Caco-2 (cell line): ENCODE measurements around the gene PDE11A. TPM values are rescaled to one million over a fixed set of nuclear protein-coding genes. Genes with fewer than 3 reads are reported as not detected.

Experiments used
- BruUV-seq: library from RNA; stranded (reverse); fragments of 400-500 nt; replicated peaks from 2 replicates; lab custom pipeline; 2021; lab: Mats Ljungman, UMichigan
- CTCF ChIA-PET: fragments of 300-600 bp; sonication (Branson Sonifier 250); formaldehyde crosslinking; loops from one replicate; lab custom pipeline; 2022; ENCODE audit warnings: antibody characterized with exemption; lab: Charles Lee
- POLR2A ChIA-PET: fragments of 300-600 bp; sonication (Branson Sonifier 250); formaldehyde crosslinking; loops from one replicate; lab custom pipeline; 2022; ENCODE audit warnings: antibody characterized with exemption; lab: Charles Lee
- DNase-seq, 2 experiments: peaks; one replicate each; pipeline versions ENCODE4 v3.0.0 to v3.0.0-alpha.2; 2020 to 2022
- H3K27me3 ChIP-seq: replicated peaks from 2 replicates; pipeline ENCODE4 v1.6.0; 2011; ENCODE audit warnings: low read length; ENCODE audit not compliant: control insufficient read depth, insufficient read depth
- H3K36me3 ChIP-seq: 2 replicates; pipeline ENCODE4 v1.5.1; 2011; ENCODE audit warnings: low read length; ENCODE audit not compliant: control insufficient read depth, insufficient read depth
- H3K4me1 ChIP-seq: fragments of 250-450 bp; sonication (Bioruptor Pico); 2 replicates; pipeline ENCODE4 v1.5.1; 2020; ENCODE audit warnings: mild to moderate bottlenecking
- H3K4me3 ChIP-seq: 2 replicates; pipeline ENCODE4 v1.5.1; 2011; ENCODE audit warnings: low read depth, mild to moderate bottlenecking, control low read depth, low read length
- H3K9me3 ChIP-seq: fragments of 250-450 bp; sonication (Bioruptor Pico); 2 replicates; pipeline ENCODE4 v1.5.1; 2020; ENCODE audit warnings: mild to moderate bottlenecking, moderate library complexity
- H3K27ac Mint-ChIP-seq: one replicate; pipeline ENCODE4 v1.8.0; 2022; ENCODE audit warnings: mixed read lengths; ENCODE audit not compliant: unreplicated experiment
- H3K27me3 Mint-ChIP-seq: one replicate; pipeline ENCODE4 v1.8.0; 2022; ENCODE audit warnings: mixed read lengths; ENCODE audit not compliant: insufficient read depth, unreplicated experiment
- H3K36me3 Mint-ChIP-seq: one replicate; pipeline ENCODE4 v1.8.0; 2022; ENCODE audit warnings: mild to moderate bottlenecking, mixed read lengths; ENCODE audit not compliant: insufficient read depth, unreplicated experiment
- H3K4me1 Mint-ChIP-seq: one replicate; pipeline ENCODE4 v1.8.0; 2022; ENCODE audit warnings: low read depth, mixed read lengths; ENCODE audit not compliant: unreplicated experiment
- H3K4me3 Mint-ChIP-seq: one replicate; pipeline ENCODE4 v1.8.0; 2022; ENCODE audit warnings: mild to moderate bottlenecking, moderate library complexity, mixed read lengths; ENCODE audit not compliant: unreplicated experiment
- H3K9me3 Mint-ChIP-seq: one replicate; pipeline ENCODE4 v1.8.0; 2022; ENCODE audit warnings: mixed read lengths; ENCODE audit not compliant: unreplicated experiment
- CTCF ChIP-seq, 2 experiments: fragments of 200-600 bp in 1 of 2; IDR thresholded peaks; 1 replicate in 1 of 2; 2 replicates in 1 of 2; pipeline versions ENCODE4 v1.5.1 to v1.8.0; 2011 to 2022; ENCODE audit warnings: antibody characterized with exemption in 1 of 2, control low read depth in 1 of 2, inconsistent platforms in 1 of 2, low read depth in 1 of 2, low read length in 1 of 2, mild to moderate bottlenecking in 1 of 2, moderate library complexity in 1 of 2; ENCODE audit not compliant: insufficient read depth in 1 of 2, severe bottlenecking in 1 of 2, unreplicated experiment in 1 of 2
- intact Hi-C: fragments of 100-400 bp; cut with micrococcal nuclease; formaldehyde crosslinking; loops from one replicate; pipeline ENCODE4 v1.10.0; 2022; ENCODE audit not compliant: unreplicated experiment
- total RNA-seq: library from RNA; stranded (reverse); gene quantifications from 2 replicates; pipeline ENCODE4 v1.2.3, GENCODE V29; 2022

Gene PDE11A
- total RNA-seq, 1 experiment from 2014 or later: 0.25 TPM

- Mint-ChIP-seq H3K4me3 (no peak overlapping the region), H3K27me3 (peaks cover 4% of the 10 kb centered on the region), H3K27ac (no peak overlapping the region), H3K4me1 (no peaks in the 10 kb centered on the region), H3K9me3 (no peaks in the 10 kb centered on the region), H3K36me3 (no peaks in the 10 kb centered on the region)
- TF ChIP-seq CTCF (IDR thresholded peaks at IDR 0.05; ENCODE audit: insufficient read depth in 1 of 2, low read depth in 1 of 2, low read length in 1 of 2, severe bottlenecking in 1 of 2, unreplicated experiment in 1 of 2): no peak
- ChIA-PET POLR2A (no interaction called here), CTCF (no interaction called here)
- no peaks in the 10 kb centered on the region for H3K4me1 ChIP-seq
- no peak for DNase-seq
- no peak overlapping the region for H3K4me3 ChIP-seq
- H3K9me3 ChIP-seq: no peaks in the 10 kb centered on the region
- H3K27me3 ChIP-seq: no peaks in the 10 kb centered on the region
- intact Hi-C loops: no loop called here
- no TSS peak for BruUV-seq
- H3K36me3 ChIP-seq: no peaks in the 10 kb centered on the region
Measured at GRCh38 chr2:177716484-177716883, 356.1 kb downstream of the PDE11A start.

DNA sequence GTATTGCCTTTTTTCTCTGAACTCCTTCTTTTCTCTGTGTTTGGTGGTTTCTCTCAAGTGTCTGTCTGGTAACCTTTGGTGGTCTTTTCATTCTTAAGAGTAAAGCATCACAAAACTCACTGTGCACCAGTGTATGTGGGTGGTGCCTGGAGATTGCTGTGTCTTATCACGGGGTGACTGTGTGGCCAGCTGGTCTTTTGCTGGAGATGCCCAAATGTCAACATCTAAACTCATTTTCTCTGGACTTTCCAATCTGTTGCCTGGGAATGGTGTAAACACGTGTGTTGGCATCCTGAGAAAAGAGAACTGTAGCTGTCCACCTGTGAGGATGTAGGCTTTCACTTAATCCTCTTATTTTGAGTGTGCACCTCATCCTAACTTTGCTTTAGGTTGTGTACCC lies 356.8 kb downstream of the PDE11A start:
- Histone ChIP-seq H3K4me3 (no peak overlapping the region), H3K4me1 (no peaks in the 10 kb centered on the region), H3K9me3 (no peaks in the 10 kb centered on the region), H3K27me3 (no peaks in the 10 kb centered on the region), H3K36me3 (no peaks in the 10 kb centered on the region)
- no peak for DNase-seq
- Mint-ChIP-seq H3K4me1 (no peaks in the 10 kb centered on the region), H3K36me3 (no peaks in the 10 kb centered on the region), H3K27me3 (peaks cover 4% of the 10 kb centered on the region), H3K27ac (no peak overlapping the region), H3K4me3 (no peak overlapping the region), H3K9me3 (no peaks in the 10 kb centered on the region)
- TF ChIP-seq CTCF (IDR thresholded peaks at IDR 0.05; ENCODE audit: insufficient read depth in 1 of 2, low read depth in 1 of 2, low read length in 1 of 2, severe bottlenecking in 1 of 2, unreplicated experiment in 1 of 2): no peak
- ChIA-PET CTCF (no interaction called here), POLR2A (no interaction called here)
- BruUV-seq: no TSS peak
- intact Hi-C loops: no loop called here

GRCh38 chr2:177714704-177715103 lies 357.9 kb downstream of the PDE11A start:
- peaks cover 4% of the 10 kb centered on the region for H3K27me3 Mint-ChIP-seq
- CTCF ChIA-PET: interaction anchor here (0.6 kb wide), 1 partner anchor 58 kb away, joined by 3 read pairs; no protein-coding TSS in a partner anchor

More at GRCh38 chr2:177714704-177715103, 357.9 kb downstream of the PDE11A start:
- TF ChIP-seq CTCF (IDR thresholded peaks at IDR 0.05; ENCODE audit: insufficient read depth in 1 of 2, low read depth in 1 of 2, low read length in 1 of 2, severe bottlenecking in 1 of 2, unreplicated experiment in 1 of 2): no peak
- intact Hi-C loops: no loop called here
- no peak overlapping the region for H3K4me3 Mint-ChIP-seq
- POLR2A ChIA-PET: no interaction called here
- DNase-seq: no peak
- Histone ChIP-seq H3K9me3 (no peaks in the 10 kb centered on the region), H3K4me3 (no peak overlapping the region), H3K4me1 (no peaks in the 10 kb centered on the region), H3K36me3 (no peaks in the 10 kb centered on the region), H3K27me3 (no peaks in the 10 kb centered on the region)
- H3K36me3 Mint-ChIP-seq: no peaks in the 10 kb centered on the region
- H3K27ac Mint-ChIP-seq: no peak overlapping the region
- H3K4me1 Mint-ChIP-seq: no peaks in the 10 kb centered on the region
- no TSS peak for BruUV-seq
- H3K9me3 Mint-ChIP-seq: no peaks in the 10 kb centered on the region
